ENCODE data around the gene PTPRT.

The PTPRT gene

DNA sequence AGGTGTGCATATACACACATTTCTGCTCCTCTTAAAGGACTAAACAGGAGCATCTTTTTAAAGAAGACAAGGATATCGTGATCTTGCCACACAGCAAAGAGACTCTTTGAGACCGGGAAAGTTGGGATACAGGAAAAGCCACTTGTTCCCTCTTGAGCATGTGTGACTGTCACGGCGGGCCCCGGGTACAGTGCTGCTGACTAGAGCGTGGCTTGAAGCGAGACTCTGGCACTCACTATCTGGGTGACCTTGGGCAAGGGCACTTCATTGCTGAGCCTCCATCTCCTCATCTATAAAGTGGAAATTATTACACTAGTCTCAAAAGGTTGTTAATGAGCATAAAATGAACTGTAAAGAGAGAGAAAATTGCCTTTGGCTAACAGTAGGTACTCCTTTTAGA, 713.9 kb downstream of the PTPRT start:
- Histone ChIP-seq H3K27me3 (ENCODE audit: control insufficient read depth in 1 of 2, insufficient read depth in 1 of 2, low read length in 2 of 2) (no peaks in the 10 kb centered on the region), H2BK15ac (ENCODE audit: low read depth, poor library complexity, severe bottlenecking) (no peak overlapping the region), H3K27ac (ENCODE audit: low read length, poor library complexity, severe bottlenecking) (no peak overlapping the region), H3K23ac (ENCODE audit: low read length in 2 of 2) (no peak overlapping the region), H3K79me1 (replicated peaks; ENCODE audit: low read length, poor library complexity, severe bottlenecking) (no peaks in the 10 kb centered on the region), H3K4me1 (ENCODE audit: control insufficient read depth, insufficient read depth, low read depth, low read length) (no peaks in the 10 kb centered on the region), H2BK5ac (ENCODE audit: low read depth, low read length, poor library complexity, severe bottlenecking) (no peak overlapping the region), H2AK5ac (ENCODE audit: low read length, severe bottlenecking) (no peak overlapping the region), H4K8ac (ENCODE audit: low read length) (no peak overlapping the region), H3K4me3 (ENCODE audit: insufficient read depth in 1 of 2, low read depth in 1 of 2, low read length in 2 of 2) (no peak overlapping the region), H3K9me3 (ENCODE audit: control insufficient read depth, low read length) (no peaks in the 10 kb centered on the region), H2BK12ac (ENCODE audit: low read length in 2 of 2) (no peak overlapping the region), H3K14ac (ENCODE audit: low read length in 2 of 2) (no peak overlapping the region), H2BK120ac (ENCODE audit: low read depth, low read length) (no peak overlapping the region), H4K91ac (ENCODE audit: low read length) (no peak overlapping the region), H3K18ac (ENCODE audit: low read depth in 1 of 2, low read length in 2 of 2) (no peak overlapping the region), H3K36me3 (ENCODE audit: control insufficient read depth in 1 of 2, insufficient read depth in 2 of 2, low read depth in 1 of 2, low read length in 2 of 2) (no peaks in the 10 kb centered on the region), H3K4me2 (ENCODE audit: low read length, poor library complexity, severe bottlenecking) (no peak overlapping the region), H2AFZ (ENCODE audit: low read depth, low read length) (no peak overlapping the region), H3K4ac (ENCODE audit: low read depth in 1 of 2, low read length in 2 of 2) (no peak overlapping the region), H3K9ac (ENCODE audit: low read length) (no peak overlapping the region)
- 67% methylated on average over 4 of the region's 7 CpGs for WGBS
- no peak for DNase-seq

- Histone ChIP-seq H3K9me3 (ENCODE audit: control insufficient read depth, low read length) (no peaks in the 10 kb centered on the region), H3K4me1 (ENCODE audit: control insufficient read depth, insufficient read depth, low read depth, low read length) (no peaks in the 10 kb centered on the region), H3K4me3 (ENCODE audit: insufficient read depth in 1 of 2, low read depth in 1 of 2, low read length in 2 of 2) (no peak overlapping the region), H2BK12ac (ENCODE audit: low read length in 2 of 2) (no peak overlapping the region), H3K18ac (ENCODE audit: low read depth in 1 of 2, low read length in 2 of 2) (no peak overlapping the region), H3K9ac (ENCODE audit: low read length) (no peak overlapping the region), H3K4ac (ENCODE audit: low read depth in 1 of 2, low read length in 2 of 2) (no peak overlapping the region), H3K79me1 (replicated peaks; ENCODE audit: low read length, poor library complexity, severe bottlenecking) (no peaks in the 10 kb centered on the region), H2BK5ac (ENCODE audit: low read depth, low read length, poor library complexity, severe bottlenecking) (no peak overlapping the region), H3K36me3 (ENCODE audit: control insufficient read depth in 1 of 2, insufficient read depth in 2 of 2, low read depth in 1 of 2, low read length in 2 of 2) (no peaks in the 10 kb centered on the region), H4K91ac (ENCODE audit: low read length) (no peak overlapping the region), H4K8ac (ENCODE audit: low read length) (no peak overlapping the region), H3K23ac (ENCODE audit: low read length in 2 of 2) (no peak overlapping the region), H3K27ac (ENCODE audit: low read length, poor library complexity, severe bottlenecking) (no peak overlapping the region), H2BK120ac (ENCODE audit: low read depth, low read length) (no peak overlapping the region), H2AFZ (ENCODE audit: low read depth, low read length) (no peak overlapping the region), H3K4me2 (ENCODE audit: low read length, poor library complexity, severe bottlenecking) (no peak overlapping the region), H2BK15ac (ENCODE audit: low read depth, poor library complexity, severe bottlenecking) (no peak overlapping the region), H3K27me3 (ENCODE audit: control insufficient read depth in 1 of 2, insufficient read depth in 1 of 2, low read length in 2 of 2) (peaks cover 0 to 4% of the 10 kb centered on the region in 2 experiments), H3K14ac (ENCODE audit: low read length in 2 of 2) (no peak overlapping the region), H2AK5ac (ENCODE audit: low read length, severe bottlenecking) (no peak overlapping the region)
- WGBS = 71% methylated on average over 6 of the region's 6 CpGs
- no peak for DNase-seq
Observed at GRCh38 chr20:42474646-42475045, 715.1 kb downstream of the PTPRT start.

GRCh38 chr20:42472198-42472597, 717.5 kb downstream of the PTPRT start:
- Histone ChIP-seq H3K14ac (ENCODE audit: low read length in 2 of 2) (no peak overlapping the region), H3K27ac (ENCODE audit: low read length, poor library complexity, severe bottlenecking) (no peak overlapping the region), H3K9ac (ENCODE audit: low read length) (no peak overlapping the region), H2BK15ac (ENCODE audit: low read depth, poor library complexity, severe bottlenecking) (no peak overlapping the region), H3K79me1 (replicated peaks; ENCODE audit: low read length, poor library complexity, severe bottlenecking) (no peaks in the 10 kb centered on the region), H4K91ac (ENCODE audit: low read length) (no peak overlapping the region), H3K4me2 (ENCODE audit: low read length, poor library complexity, severe bottlenecking) (no peak overlapping the region), H3K4ac (ENCODE audit: low read depth in 1 of 2, low read length in 2 of 2) (no peak overlapping the region), H2BK120ac (ENCODE audit: low read depth, low read length) (no peak overlapping the region), H2BK12ac (ENCODE audit: low read length in 2 of 2) (no peak overlapping the region), H3K36me3 (ENCODE audit: control insufficient read depth in 1 of 2, insufficient read depth in 2 of 2, low read depth in 1 of 2, low read length in 2 of 2) (no peaks in the 10 kb centered on the region), H3K4me1 (ENCODE audit: control insufficient read depth, insufficient read depth, low read depth, low read length) (no peaks in the 10 kb centered on the region), H2BK5ac (ENCODE audit: low read depth, low read length, poor library complexity, severe bottlenecking) (no peak overlapping the region), H2AFZ (ENCODE audit: low read depth, low read length) (no peak overlapping the region), H3K9me3 (ENCODE audit: control insufficient read depth, low read length) (no peaks in the 10 kb centered on the region), H3K23ac (ENCODE audit: low read length in 2 of 2) (no peak overlapping the region), H3K4me3 (ENCODE audit: insufficient read depth in 1 of 2, low read depth in 1 of 2, low read length in 2 of 2) (no peak overlapping the region), H3K18ac (ENCODE audit: low read depth in 1 of 2, low read length in 2 of 2) (no peak overlapping the region), H3K27me3 (ENCODE audit: control insufficient read depth in 1 of 2, insufficient read depth in 1 of 2, low read length in 2 of 2) (peaks cover 0 to 4% of the 10 kb centered on the region in 2 experiments), H2AK5ac (ENCODE audit: low read length, severe bottlenecking) (no peak overlapping the region), H4K8ac (ENCODE audit: low read length) (no peak overlapping the region)
- DNase-seq = no peak
- WGBS = 81% methylated on average over 19 of the region's 19 CpGs

DNA sequence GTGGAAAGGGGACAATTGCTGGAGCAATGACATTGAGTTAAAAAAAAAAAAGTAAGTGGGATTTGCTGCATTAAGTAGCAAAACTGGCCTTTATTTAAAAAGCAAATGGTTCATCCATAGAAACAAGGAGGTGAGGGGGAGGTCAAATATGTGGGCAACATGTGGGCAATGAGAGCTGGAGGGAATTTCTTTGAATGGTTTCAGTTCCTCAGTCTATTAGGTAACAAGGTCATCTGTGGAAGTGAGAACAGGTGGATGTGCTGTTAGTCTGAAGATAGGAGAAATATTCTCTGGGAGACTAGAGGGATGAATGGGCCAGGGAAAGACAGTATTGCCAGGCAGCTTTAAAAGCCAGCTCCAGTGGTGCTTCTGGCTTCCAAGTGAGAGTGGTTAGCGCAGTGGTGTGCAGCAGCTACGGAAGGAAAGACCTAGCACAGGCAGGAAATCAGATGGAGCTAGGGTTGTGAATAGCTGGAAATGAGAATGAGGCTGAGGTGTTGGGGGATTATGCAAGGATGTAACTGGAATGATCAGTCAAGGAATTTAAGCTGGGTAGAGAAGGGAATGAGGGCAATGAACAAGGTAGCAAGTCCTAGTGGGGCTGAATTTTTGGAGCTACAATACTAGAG, 727.6 kb downstream of the PTPRT start:
- no peak overlapping the region for H2BK5ac ChIP-seq (ENCODE audit: low read depth, low read length, poor library complexity, severe bottlenecking)
- no peak overlapping the region for H3K4me3 ChIP-seq (ENCODE audit: insufficient read depth in 1 of 2, low read depth in 1 of 2, low read length in 2 of 2)
- H3K14ac ChIP-seq (ENCODE audit: low read length in 2 of 2) = no peak overlapping the region
- H3K9me3 ChIP-seq (ENCODE audit: control insufficient read depth, low read length) = no peaks in the 10 kb centered on the region
- no peak overlapping the region for H4K8ac ChIP-seq (ENCODE audit: low read length)
- H3K36me3 ChIP-seq (ENCODE audit: control insufficient read depth in 1 of 2, insufficient read depth in 2 of 2, low read depth in 1 of 2, low read length in 2 of 2) = no peaks in the 10 kb centered on the region
- no peak overlapping the region for H3K4me2 ChIP-seq (ENCODE audit: low read length, poor library complexity, severe bottlenecking)
- no peak overlapping the region for H2BK12ac ChIP-seq (ENCODE audit: low read length in 2 of 2)
- no peak overlapping the region for H3K23ac ChIP-seq (ENCODE audit: low read length in 2 of 2)
- 68% methylated on average over 2 of the region's 2 CpGs for WGBS
- no peak overlapping the region for H4K91ac ChIP-seq (ENCODE audit: low read length)
- H2AFZ ChIP-seq (ENCODE audit: low read depth, low read length) = no peak overlapping the region
- H2BK120ac ChIP-seq (ENCODE audit: low read depth, low read length) = no peak overlapping the region
- no peak overlapping the region for H2BK15ac ChIP-seq (ENCODE audit: low read depth, poor library complexity, severe bottlenecking)
- H3K27ac ChIP-seq (ENCODE audit: low read length, poor library complexity, severe bottlenecking) = no peak overlapping the region
- DNase-seq = no peak
- H3K4me1 ChIP-seq (ENCODE audit: control insufficient read depth, insufficient read depth, low read depth, low read length) = no peaks in the 10 kb centered on the region
- H3K79me1 ChIP-seq (replicated peaks; ENCODE audit: low read length, poor library complexity, severe bottlenecking) = no peaks in the 10 kb centered on the region
- no peaks in the 10 kb centered on the region for H3K27me3 ChIP-seq (ENCODE audit: control insufficient read depth in 1 of 2, insufficient read depth in 1 of 2, low read length in 2 of 2)
- no peak overlapping the region for H3K9ac ChIP-seq (ENCODE audit: low read length)
- no peak overlapping the region for H3K4ac ChIP-seq (ENCODE audit: low read depth in 1 of 2, low read length in 2 of 2)
- H3K18ac ChIP-seq (ENCODE audit: low read depth in 1 of 2, low read length in 2 of 2) = no peak overlapping the region
- no peak overlapping the region for H2AK5ac ChIP-seq (ENCODE audit: low read length, severe bottlenecking)
